Spinal cord (tissue), 10 donors: ENCODE results near the gene NIPBL. TPM values are rescaled to one million over a fixed set of nuclear protein-coding genes. Genes with fewer than 3 reads are reported as not detected.

Source experiments
- DNase-seq, 6 donors: peaks; one replicate each; pipeline versions ENCODE4 v3.0.0 to v3.0.0-alpha.2; 2013 to 2015; ENCODE audit warnings: low spot score in 6 of 6, low read depth in 4 of 6
- H3K27ac ChIP-seq: one replicate; pipeline ENCODE4 v1.5.1; 2013; ENCODE audit warnings: low read depth, low read length, control low read depth
- H3K27me3 ChIP-seq: one replicate; pipeline ENCODE4 v1.6.1; 2013; ENCODE audit warnings: low read length; ENCODE audit not compliant: control insufficient read depth, insufficient read depth
- H3K36me3 ChIP-seq: one replicate; pipeline ENCODE4 v1.6.1; 2013; ENCODE audit warnings: low read length; ENCODE audit not compliant: control insufficient read depth, insufficient read depth
- H3K4me1 ChIP-seq: one replicate; pipeline ENCODE4 v1.6.1; 2013; ENCODE audit warnings: low read length; ENCODE audit not compliant: control insufficient read depth, insufficient read depth
- H3K4me3 ChIP-seq: one replicate; pipeline ENCODE4 v1.5.1; 2013; ENCODE audit warnings: low read depth, low read length, control low read depth
- H3K9me3 ChIP-seq: one replicate; pipeline ENCODE4 v1.6.1; 2013; ENCODE audit warnings: low read length; ENCODE audit not compliant: control insufficient read depth, insufficient read depth
- WGBS: methylation state at CpG from one replicate; pipeline ENCODE4 v1.1.5; 2013; ENCODE audit warnings: missing lambda C conversion rate; ENCODE audit not compliant: insufficient coverage; 5-methylcytosine and 5-hydroxymethylcytosine counted together
- polyA plus RNA-seq, 2 donors: library from polyadenylated mRNA; unstranded; fragments of 120-200 nt; gene quantifications; one replicate each; pipeline ENCODE4 v1.2.1, GENCODE V29; 2013; ENCODE audit not compliant: insufficient read length in 2 of 2
- total RNA-seq, 2 donors: library from RNA; depleted of rRNA in 1 of 2; stranded (reverse); fragments of 120-200 nt in 1 of 2; fragments of >200 nt in 1 of 2; gene quantifications; one replicate each; pipeline versions ENCODE4 v1.2.3 to v1.2.4, GENCODE V29; 2013 to 2014
- donor health status: healthy.

The NIPBL gene
- total and polyA plus RNA-seq, 4 donors: 40.4 to 71.9 (median 46.9) TPM

- Histone ChIP-seq H3K4me3 (no peak overlapping the region), H3K36me3 (no peaks in the 10 kb centered on the region), H3K27ac (no peak overlapping the region), H3K9me3 (no peaks in the 10 kb centered on the region), H3K27me3 (no peaks in the 10 kb centered on the region), H3K4me1 (no peaks in the 10 kb centered on the region)
- no CpG with 5 or more reads among the region's 2 CpGs for WGBS
- DNase-seq: no peak
Observed at GRCh38 chr5:36919238-36919637, 42.7 kb downstream of the NIPBL start.

- H3K27ac ChIP-seq: no peak overlapping the region
- no peaks in the 10 kb centered on the region for H3K9me3 ChIP-seq
- no peaks in the 10 kb centered on the region for H3K36me3 ChIP-seq
- DNase-seq: no peak
- no peaks in the 10 kb centered on the region for H3K27me3 ChIP-seq
- no peaks in the 10 kb centered on the region for H3K4me1 ChIP-seq
- no peak overlapping the region for H3K4me3 ChIP-seq
Observed at GRCh38 chr5:36919650-36920049, 43.1 kb downstream of the NIPBL start.

GRCh38 chr5:36928947-36929346 is 52.4 kb downstream of the NIPBL start:
- Histone ChIP-seq H3K27ac (no peak overlapping the region), H3K4me3 (no peak overlapping the region), H3K36me3 (no peaks in the 10 kb centered on the region), H3K9me3 (peaks cover 1% of the 10 kb centered on the region), H3K4me1 (no peaks in the 10 kb centered on the region), H3K27me3 (no peaks in the 10 kb centered on the region)
- no peak for DNase-seq
- no CpG with 5 or more reads among the region's 1 CpG for WGBS

GRCh38 chr5:36929438-36929837 is 52.9 kb downstream of the NIPBL start:
- Histone ChIP-seq H3K4me3 (no peak overlapping the region), H3K9me3 (peaks cover 1% of the 10 kb centered on the region), H3K36me3 (no peaks in the 10 kb centered on the region), H3K27ac (no peak overlapping the region), H3K27me3 (no peaks in the 10 kb centered on the region), H3K4me1 (no peaks in the 10 kb centered on the region)
- no peak for DNase-seq

GRCh38 chr5:36932056-36932455 is 55.5 kb downstream of the NIPBL start:
- no CpG with 5 or more reads among the region's 4 CpGs for WGBS
- H3K27ac ChIP-seq: no peak overlapping the region
- H3K4me1 ChIP-seq: no peaks in the 10 kb centered on the region
- H3K9me3 ChIP-seq: peaks cover 1% of the 10 kb centered on the region
- H3K36me3 ChIP-seq: no peaks in the 10 kb centered on the region
- H3K27me3 ChIP-seq: no peaks in the 10 kb centered on the region
- no peak for DNase-seq
- H3K4me3 ChIP-seq: no peak overlapping the region

GRCh38 chr5:36932699-36933098 is 56.1 kb downstream of the NIPBL start:
- DNase-seq: no peak
- no CpG with 5 or more reads among the region's 1 CpG for WGBS
- Histone ChIP-seq H3K4me1 (no peaks in the 10 kb centered on the region), H3K27me3 (no peaks in the 10 kb centered on the region), H3K27ac (no peak overlapping the region), H3K36me3 (no peaks in the 10 kb centered on the region), H3K9me3 (peaks cover 1% of the 10 kb centered on the region), H3K4me3 (no peak overlapping the region)

- Histone ChIP-seq H3K27ac (no peak overlapping the region), H3K4me1 (no peaks in the 10 kb centered on the region), H3K36me3 (no peaks in the 10 kb centered on the region), H3K27me3 (no peaks in the 10 kb centered on the region), H3K4me3 (no peak overlapping the region), H3K9me3 (peaks cover 1% of the 10 kb centered on the region)
- 100% methylated on average over 3 of the region's 3 CpGs for WGBS
- DNase-seq: no peak
Observed at GRCh38 chr5:36934740-36935356, 58.3 kb downstream of the NIPBL start.

- Histone ChIP-seq H3K27ac (no peak overlapping the region), H3K9me3 (peaks cover 1% of the 10 kb centered on the region), H3K27me3 (no peaks in the 10 kb centered on the region), H3K4me1 (no peaks in the 10 kb centered on the region), H3K36me3 (no peaks in the 10 kb centered on the region), H3K4me3 (no peak overlapping the region)
- no peak for DNase-seq
- no CpG with 5 or more reads among the region's 1 CpG for WGBS
Observed at GRCh38 chr5:36935805-36936204, 59.2 kb downstream of the NIPBL start.

- Histone ChIP-seq H3K9me3 (peaks cover 1% of the 10 kb centered on the region), H3K27ac (no peak overlapping the region), H3K4me3 (no peak overlapping the region), H3K27me3 (no peaks in the 10 kb centered on the region), H3K36me3 (no peaks in the 10 kb centered on the region), H3K4me1 (no peaks in the 10 kb centered on the region)
- DNase-seq: no peak
- 100% methylated on average over 1 of the region's 3 CpGs for WGBS
Observed at GRCh38 chr5:36936309-36936708, 59.7 kb downstream of the NIPBL start.

GRCh38 chr5:36938129-36938528 is 61.6 kb downstream of the NIPBL start:
- Histone ChIP-seq H3K36me3 (no peaks in the 10 kb centered on the region), H3K4me1 (no peaks in the 10 kb centered on the region)
- WGBS: 88% methylated on average over 1 of the region's 5 CpGs

More at GRCh38 chr5:36938129-36938528, 61.6 kb downstream of the NIPBL start:
- Histone ChIP-seq H3K27me3 (no peaks in the 10 kb centered on the region), H3K4me3 (no peak overlapping the region), H3K9me3 (no peaks in the 10 kb centered on the region), H3K27ac (no peak overlapping the region)
- no peak for DNase-seq
